NCI-H1092 (cell line): Measurements from ENCODE around the gene WSB2.

ENCODE experiments used
- DNase-seq: peaks from one replicate; lab custom pipeline; 2025; lab: John Stamatoyannopoulos, UW

Gene WSB2

GRCh38 chr12:117986705-117987469, 74.1 kb downstream of the WSB2 start:
- DNase-seq, result no peak

DNA sequence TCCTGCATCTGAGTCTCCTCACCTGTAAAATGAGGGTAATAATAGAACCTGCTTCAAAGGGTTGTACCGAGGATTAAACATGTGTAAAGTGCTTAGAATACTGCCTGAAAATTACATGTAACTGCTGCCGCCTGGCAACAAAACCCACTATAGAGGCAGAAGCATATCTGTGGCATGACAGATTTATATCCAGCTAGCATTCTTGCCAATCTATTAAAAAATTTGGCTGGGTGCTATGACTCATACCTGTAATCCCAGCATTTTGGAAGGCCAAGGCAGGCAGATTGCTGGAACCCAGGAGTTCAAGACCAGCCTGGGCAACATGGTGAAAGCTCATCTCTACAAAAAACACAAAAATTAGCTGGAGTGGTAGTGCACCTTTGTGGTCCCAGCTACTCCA, 75.8 kb downstream of the WSB2 start:
- DNase-seq, result no peak
